H1 (cell line): ENCODE data around the gene OSBPL6. TPM values are rescaled to one million over a fixed set of nuclear protein-coding genes. Genes with fewer than 3 reads are reported as not detected.

Source experiments
- CTCF ChIA-PET: fragments of 300-600 bp; sonication (Branson Sonifier 250); formaldehyde crosslinking; loops from one replicate; lab custom pipeline; 2021; ENCODE audit not compliant: partially characterized antibody; lab: Charles Lee
- POLR2A ChIA-PET: fragments of 300-600 bp; sonication (Branson Sonifier 250); formaldehyde crosslinking; loops from one replicate; lab custom pipeline; 2021; ENCODE audit warnings: inconsistent platforms; ENCODE audit not compliant: partially characterized antibody; lab: Charles Lee
- DNase-seq, 2 experiments: peaks; one replicate each; pipeline versions ENCODE4 v3.0.0 to v3.0.0-alpha.2; 2010 to 2022; ENCODE audit warnings: low spot score in 2 of 2, low read depth in 1 of 2, mixed read lengths in 1 of 2
- FAIRE-seq: peaks from 2 replicates; lab custom pipeline; 2011; peaks lifted over from hg19 to GRCh38; lab: Jason Lieb, UNC
- H2AFZ ChIP-seq: 2 replicates; pipeline ENCODE4 v1.8.1; 2012; ENCODE audit warnings: low read length, inconsistent platforms
- H2AK5ac ChIP-seq: 2 replicates; pipeline ENCODE4 v1.6.1; 2013; ENCODE audit warnings: low read depth, low read length
- H2BK120ac ChIP-seq: replicated peaks from 2 replicates; pipeline ENCODE3; 2013; ENCODE audit warnings: low read depth, low read length, inconsistent platforms
- H2BK12ac ChIP-seq: 2 replicates; pipeline ENCODE4 v1.6.1; 2013; ENCODE audit warnings: low read depth, low read length
- H2BK15ac ChIP-seq: 2 replicates; pipeline ENCODE4 v1.6.1; 2013; ENCODE audit warnings: low read length
- H2BK20ac ChIP-seq: 2 replicates; pipeline ENCODE4 v1.6.1; 2013; ENCODE audit warnings: low read length
- H2BK5ac ChIP-seq: 2 replicates; pipeline ENCODE4 v1.6.1; 2013; ENCODE audit warnings: low read depth, low read length
- H3K14ac ChIP-seq: 2 replicates; pipeline ENCODE4 v1.6.1; 2013; ENCODE audit warnings: inconsistent platforms; ENCODE audit not compliant: insufficient read length
- H3K18ac ChIP-seq: 2 replicates; pipeline ENCODE4 v1.6.1; 2013; ENCODE audit warnings: low read length; ENCODE audit errors: extremely low read depth
- H3K23ac ChIP-seq: 2 replicates; pipeline ENCODE4 v1.6.1; 2013; ENCODE audit warnings: inconsistent platforms; ENCODE audit not compliant: insufficient read length
- H3K23me2 ChIP-seq: 2 replicates; pipeline ENCODE4 v1.6.1; 2013; ENCODE audit warnings: low read depth, low read length
- H3K27ac ChIP-seq: 2 replicates; pipeline ENCODE4 v1.6.1; 2011; ENCODE audit warnings: low read depth, low read length, inconsistent platforms
- H3K27me3 ChIP-seq, 4 experiments: replicated peaks in 1 of 4; 1 replicate in 1 of 4; 2 replicates in 3 of 4; pipeline versions ENCODE4 v1.6.1 to v1.8.1; 2011 to 2013; ENCODE audit warnings: low read length in 3 of 4, mild to moderate bottlenecking in 3 of 4, inconsistent platforms in 2 of 4, mixed read lengths in 2 of 4, moderate library complexity in 1 of 4; ENCODE audit not compliant: control insufficient read depth in 3 of 4, insufficient read depth in 3 of 4; ENCODE audit errors: extremely low read depth in 1 of 4
- H3K36me3 ChIP-seq, 4 experiments: 2 replicates each; pipeline versions ENCODE4 v1.6.1 to v1.8.1; 2011 to 2013; ENCODE audit warnings: mild to moderate bottlenecking in 4 of 4, low read length in 3 of 4, moderate library complexity in 2 of 4, control low read depth in 1 of 4, inconsistent platforms in 1 of 4; ENCODE audit not compliant: insufficient read depth in 4 of 4, control insufficient read depth in 2 of 4
- H3K4ac ChIP-seq: replicated peaks from 2 replicates; pipeline ENCODE3; 2013; ENCODE audit warnings: low read length, low read depth, mixed read lengths, inconsistent platforms; ENCODE audit not compliant: insufficient read length
- H3K4me1 ChIP-seq, 4 experiments: replicated peaks in 1 of 4; 1 replicate in 1 of 4; 2 replicates in 3 of 4; pipeline versions ENCODE4 v1.6.1 to v1.8.1; 2011 to 2013; ENCODE audit warnings: low read length in 3 of 4, inconsistent platforms in 2 of 4, mixed read lengths in 1 of 4; ENCODE audit not compliant: insufficient read depth in 4 of 4, control insufficient read depth in 3 of 4
- H3K4me2 ChIP-seq, 2 experiments: 2 replicates each; pipeline versions ENCODE4 v1.6.1 to v1.8.1; 2011 to 2013; ENCODE audit warnings: low read depth in 2 of 2, low read length in 2 of 2, control low read depth in 1 of 2, inconsistent platforms in 1 of 2, mild to moderate bottlenecking in 1 of 2; ENCODE audit not compliant: insufficient read depth in 1 of 2
- H3K4me3 ChIP-seq, 4 experiments: fragments of 200-600, 300-600 bp in 1 of 4; sonication (generic), shearing (Covaris generic), sonication (Bioruptor Twin) in 1 of 4; 2 replicates each; pipeline versions ENCODE4 v1.5.1 to v1.8.1; 2011 to 2016; ENCODE audit warnings: low read length in 4 of 4, low read depth in 3 of 4, control low read depth in 2 of 4, inconsistent platforms in 2 of 4, mild to moderate bottlenecking in 2 of 4, mixed read lengths in 1 of 4, moderate library complexity in 1 of 4; ENCODE audit not compliant: insufficient read depth in 2 of 4; ENCODE audit errors: extremely low read depth in 1 of 4
- H3K56ac ChIP-seq: replicated peaks from 2 replicates; pipeline ENCODE3; 2013; ENCODE audit warnings: low read depth, mild to moderate bottlenecking, mixed read lengths, low read length, inconsistent platforms; ENCODE audit not compliant: insufficient read length
- H3K79me1 ChIP-seq: 2 replicates; pipeline ENCODE4 v1.6.1; 2013; ENCODE audit warnings: low read depth, low read length, control low read depth
- H3K79me2 ChIP-seq, 2 experiments: 2 replicates each; pipeline versions ENCODE4 v1.6.1 to v1.8.1; 2012 to 2013; ENCODE audit warnings: low read length in 2 of 2, mild to moderate bottlenecking in 2 of 2, inconsistent platforms in 1 of 2; ENCODE audit not compliant: insufficient read depth in 2 of 2, control insufficient read depth in 1 of 2
- H3K9ac ChIP-seq, 4 experiments: replicated peaks in 1 of 4; 1 replicate in 1 of 4; 2 replicates in 3 of 4; pipeline versions ENCODE4 v1.6.1 to v1.8.1; 2011 to 2013; ENCODE audit warnings: low read depth in 3 of 4, low read length in 3 of 4, control low read depth in 2 of 4, mild to moderate bottlenecking in 2 of 4, moderate library complexity in 2 of 4, inconsistent platforms in 1 of 4; ENCODE audit errors: extremely low read depth in 1 of 4
- H3K9me3 ChIP-seq, 2 experiments: 2 replicates each; pipeline versions ENCODE4 v1.6.1 to v1.8.1; 2012 to 2013; ENCODE audit warnings: mild to moderate bottlenecking in 2 of 2, moderate library complexity in 2 of 2, control low read depth in 1 of 2, inconsistent platforms in 1 of 2, low read depth in 1 of 2, low read length in 1 of 2, mixed read lengths in 1 of 2; ENCODE audit not compliant: insufficient read depth in 2 of 2
- H4K20me1 ChIP-seq, 2 experiments: replicated peaks in 1 of 2; 2 replicates each; pipeline versions ENCODE3 to v1.8.1; 2011 to 2013; ENCODE audit warnings: inconsistent platforms in 2 of 2, low read length in 2 of 2, mild to moderate bottlenecking in 1 of 2; ENCODE audit not compliant: insufficient read depth in 2 of 2, control insufficient read depth in 1 of 2
- H4K5ac ChIP-seq: 2 replicates; pipeline ENCODE4 v1.6.1; 2013; ENCODE audit warnings: low read length, low read depth, mixed read lengths, inconsistent platforms; ENCODE audit not compliant: insufficient read length
- H4K8ac ChIP-seq: 2 replicates; pipeline ENCODE4 v1.8.0; 2013; ENCODE audit warnings: mild to moderate bottlenecking, moderate library complexity, low read length, inconsistent platforms; ENCODE audit not compliant: insufficient read depth; ENCODE audit errors: extremely low read depth
- H4K91ac ChIP-seq: replicated peaks from 2 replicates; pipeline ENCODE3; 2013; ENCODE audit warnings: low read length, mixed read lengths, inconsistent platforms; ENCODE audit not compliant: insufficient read length
- HDAC6 ChIP-seq: IDR thresholded peaks from one replicate; pipeline ENCODE4 v1.7.1; 2012; ENCODE audit warnings: low read depth, mild to moderate bottlenecking, inconsistent platforms, low read length, moderate library complexity
- SP1 ChIP-seq: IDR thresholded peaks from 2 replicates; pipeline ENCODE4 v1.6.1; 2011; ENCODE audit warnings: low read depth, low read length
- WGBS, 2 experiments: shearing (Covaris generic) in 1 of 2; methylation state at CpG; one replicate each; pipeline versions ENCODE4 v1.1.6 to v1.1.7; 2013 to 2015; ENCODE audit warnings: low lambda C conversion rate in 2 of 2, mixed read lengths in 2 of 2, inconsistent platforms in 1 of 2, low coverage in 1 of 2, missing lambda C conversion rate in 1 of 2; ENCODE audit not compliant: insufficient replicate concordance in 2 of 2, insufficient coverage in 1 of 2, insufficient read length in 1 of 2; ENCODE audit errors: extremely low coverage in 1 of 2, missing lambda C conversion rate in 1 of 2; 5-methylcytosine and 5-hydroxymethylcytosine counted together
- polyA plus RNA-seq, 7 experiments: library from polyadenylated mRNA; depleted of rRNA in 3 of 7; stranded (reverse) in 5 of 7; unstranded in 2 of 7; fragments of >200 nt in 5 of 7; fragments of 200-250 nt in 2 of 7; gene quantifications; 1 replicate in 5 of 7; 2 replicates in 1 of 7; 4 replicates in 1 of 7; pipeline versions ENCODE4 v1.2.1 to v1.2.3, GENCODE V29; 2011 to 2013; ENCODE audit warnings: missing spikeins in 2 of 7, mixed read lengths in 2 of 7
- total RNA-seq: library from RNA; stranded (reverse); fragmentation: NEBNext Ultra II Directional; extraction: Animal tissue kit (Norgen Biotek cat#: 25700); gene quantifications from 2 replicates; pipeline ENCODE4 v1.2.1, GENCODE V29; 2021

The OSBPL6 gene
- total and polyA plus RNA-seq, 2 of the 8 experiments (the other 6 are each of a cell fraction or from before 2014, with no cell fraction given) = 1.7 to 5.6 TPM

GRCh38 chr2:178152542-178152941, 41.8 kb upstream of the OSBPL6 start:
- no peak overlapping the region for H2BK120ac ChIP-seq
- H2BK15ac ChIP-seq = no peak overlapping the region
- no peak overlapping the region for H4K91ac ChIP-seq
- no peak overlapping the region for H2AFZ ChIP-seq
- no peak overlapping the region for H2AK5ac ChIP-seq
- no peaks in the 10 kb centered on the region for H3K23me2 ChIP-seq
- H3K9ac ChIP-seq = no peak overlapping the region
- no peak overlapping the region for H3K56ac ChIP-seq
- 78% methylated on average over 4 of the region's 4 CpGs; no CpG with 5 or more reads in 1 of the 2 experiments for WGBS, 2 experiments
- H2BK12ac ChIP-seq = no peak overlapping the region
- ChIA-PET POLR2A (no interaction called here), CTCF (interaction anchor here (0.7 to 2.7 kb wide), 3 partner anchors 14 to 240 kb away, joined by 4 to 10 read pairs (median 5); no protein-coding TSS in a partner anchor)
- H2BK5ac ChIP-seq = no peak overlapping the region
- H3K27me3 ChIP-seq = no peaks in the 10 kb centered on the region
- H3K79me2 ChIP-seq = no peaks in the 10 kb centered on the region
- no peak overlapping the region for H3K4me2 ChIP-seq
- no peaks in the 10 kb centered on the region for H3K4me1 ChIP-seq
- TF ChIP-seq HDAC6 = no peak
- TF ChIP-seq SP1 = no peak
- FAIRE-seq (no peak), DNase-seq (no peak)
- H4K5ac ChIP-seq = no peak overlapping the region
- no peak overlapping the region for H3K23ac ChIP-seq
- H2BK20ac ChIP-seq = no peak overlapping the region
- no peaks in the 10 kb centered on the region for H3K79me1 ChIP-seq
- no peak overlapping the region for H4K8ac ChIP-seq
- no peak overlapping the region for H3K4ac ChIP-seq
- no peak overlapping the region for H3K4me3 ChIP-seq
- H3K36me3 ChIP-seq = no peaks in the 10 kb centered on the region
- H3K9me3 ChIP-seq = peaks cover 0 to 2% of the 10 kb centered on the region in 2 experiments; a peak in 1 of 4 replicates
- no peak overlapping the region for H3K14ac ChIP-seq
- no peak overlapping the region for H3K18ac ChIP-seq
- H3K27ac ChIP-seq = no peak overlapping the region
- no peaks in the 10 kb centered on the region for H4K20me1 ChIP-seq
